ENCODE measurements around the gene BAK1.
"Not testable (repeated sequence)": the region's sequence is repeated elsewhere in the genome, so short reads cannot be mapped to it uniquely, and the experiment has no call there.

BAK1 gene

DNA sequence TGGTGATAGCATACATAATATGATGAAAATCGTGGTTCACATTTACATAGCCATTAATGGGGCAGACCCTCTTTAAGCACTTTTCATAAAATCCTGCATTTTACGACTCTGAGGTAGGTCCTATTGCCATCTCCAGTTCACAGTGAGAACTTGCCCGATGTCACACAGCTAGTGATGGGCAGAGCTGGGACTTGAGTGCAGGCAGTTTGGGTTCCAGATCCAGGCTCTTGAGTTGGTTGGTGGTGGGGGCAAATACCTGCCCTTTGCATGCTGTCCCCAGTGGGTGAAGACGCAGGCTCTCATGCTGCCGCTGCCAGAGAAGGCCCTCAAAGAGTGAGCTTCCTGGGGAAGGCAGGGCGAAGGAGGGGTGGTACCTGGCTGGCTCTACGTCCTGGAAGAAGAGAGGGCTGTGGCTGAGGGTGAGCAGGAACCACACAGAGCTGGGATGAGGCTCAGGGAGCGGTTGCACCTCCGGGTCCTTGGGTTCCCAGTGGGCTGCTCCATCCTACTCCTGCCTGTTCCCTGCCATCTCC, 6.1 kb upstream of the BAK1 start:
- DNase-seq (ENCODE audit: low spot score), result no peak

- DNase-seq (ENCODE audit: low spot score), result peak; percentile 89
Observed at GRCh38 chr6:33585403-33586107, 5.5 kb upstream of the BAK1 start.

GRCh38 chr6:33584700-33585402, 4.8 kb upstream of the BAK1 start:
- no peak for DNase-seq (ENCODE audit: low spot score)

GRCh38 chr6:33583591-33584155, 3.6 kb upstream of the BAK1 start:
- no peak for DNase-seq (ENCODE audit: low spot score)

- no peak for DNase-seq (ENCODE audit: low spot score)
Observed at GRCh38 chr6:33581186-33581585, 1.1 kb upstream of the BAK1 start.

GRCh38 chr6:33578588-33579011, 1.5 kb downstream of the BAK1 start:
- no peak for DNase-seq (ENCODE audit: low spot score)

DNA sequence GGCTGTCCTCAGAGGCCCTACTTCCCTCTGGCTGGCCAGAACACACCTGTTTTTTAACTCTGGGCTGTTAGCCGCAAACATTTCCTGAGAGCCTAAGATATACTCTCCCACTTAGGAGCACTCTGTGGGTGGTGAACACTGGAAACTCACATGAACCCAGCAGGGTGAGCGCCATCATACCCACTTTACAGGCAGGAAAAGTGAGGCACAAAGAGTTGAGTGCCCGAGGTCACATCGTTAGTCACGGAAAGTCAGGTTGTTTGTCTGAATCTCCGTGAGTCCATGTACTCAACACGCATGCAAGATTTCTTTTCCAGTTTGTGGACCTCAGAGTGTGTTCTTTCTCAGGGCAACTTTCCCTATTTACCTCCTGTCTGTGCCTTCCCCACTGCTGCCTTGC, 1.9 kb downstream of the BAK1 start:
- DNase-seq (ENCODE audit: low spot score), result no peak

DNA sequence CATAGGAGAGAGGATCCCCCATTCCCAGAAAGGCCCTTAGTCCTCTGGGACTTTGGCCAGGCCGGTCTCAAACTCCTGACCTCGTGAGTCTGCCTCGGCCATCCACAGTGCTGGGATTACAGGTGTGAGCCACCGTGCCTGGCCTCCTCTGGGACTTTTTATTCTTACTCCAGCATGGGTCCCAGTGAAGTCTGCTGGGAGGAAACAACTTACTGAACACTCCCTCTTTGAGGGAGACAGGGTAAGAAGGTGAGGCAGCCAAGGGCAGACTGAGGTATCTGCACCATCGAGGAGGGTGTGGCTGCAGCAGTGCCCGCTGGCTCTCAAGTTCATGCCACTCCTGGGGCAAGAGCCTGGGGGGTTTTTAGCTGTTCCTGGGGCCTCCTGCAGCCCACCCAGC, 2.4 kb downstream of the BAK1 start:
- DNase-seq (ENCODE audit: low spot score), result no peak

GRCh38 chr6:33577106-33577535, 3.0 kb downstream of the BAK1 start:
- DNase-seq (ENCODE audit: low spot score), result no peak

DNA sequence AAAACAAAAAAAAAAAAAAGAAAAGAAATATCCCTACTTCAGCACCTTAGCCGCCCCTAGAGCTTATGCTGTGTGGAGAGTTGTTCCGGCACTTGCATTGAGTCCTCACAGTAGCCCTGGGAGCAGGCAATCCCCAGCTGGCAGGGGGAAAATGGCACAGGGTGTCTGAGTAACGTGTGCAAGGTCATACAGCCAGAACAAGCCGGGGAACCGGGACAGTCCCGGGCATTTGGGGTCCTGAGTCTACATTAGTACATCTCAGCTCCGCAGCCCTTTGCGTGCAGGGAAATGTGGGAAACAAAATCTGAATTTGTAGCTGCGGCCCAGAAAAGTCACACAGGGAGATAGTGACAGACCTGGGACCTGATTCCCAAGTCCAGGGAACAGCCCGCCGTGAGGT, 3.4 kb downstream of the BAK1 start:
- no peak for DNase-seq (ENCODE audit: low spot score)

DNA sequence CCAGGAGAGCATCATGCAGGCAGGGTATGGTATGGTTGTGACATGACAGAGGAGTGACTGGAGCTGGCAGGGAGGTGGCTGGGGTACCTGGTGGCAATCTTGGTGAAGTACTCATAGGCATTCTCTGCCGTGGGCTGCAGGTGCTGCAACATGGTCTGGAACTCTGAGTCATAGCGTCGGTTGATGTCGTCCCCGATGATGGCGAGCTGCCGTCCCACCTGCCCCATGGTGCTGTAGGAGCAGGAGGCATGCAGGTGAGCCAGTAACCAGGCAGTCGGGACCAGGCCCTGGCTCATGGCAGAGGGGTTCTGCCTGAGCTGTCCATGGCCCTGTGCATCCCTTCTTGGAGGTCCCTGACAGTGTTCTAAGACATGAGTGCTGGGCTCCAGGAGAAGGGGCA, 4.9 kb downstream of the BAK1 start:
- DNase-seq (ENCODE audit: low spot score), result no peak

DNA sequence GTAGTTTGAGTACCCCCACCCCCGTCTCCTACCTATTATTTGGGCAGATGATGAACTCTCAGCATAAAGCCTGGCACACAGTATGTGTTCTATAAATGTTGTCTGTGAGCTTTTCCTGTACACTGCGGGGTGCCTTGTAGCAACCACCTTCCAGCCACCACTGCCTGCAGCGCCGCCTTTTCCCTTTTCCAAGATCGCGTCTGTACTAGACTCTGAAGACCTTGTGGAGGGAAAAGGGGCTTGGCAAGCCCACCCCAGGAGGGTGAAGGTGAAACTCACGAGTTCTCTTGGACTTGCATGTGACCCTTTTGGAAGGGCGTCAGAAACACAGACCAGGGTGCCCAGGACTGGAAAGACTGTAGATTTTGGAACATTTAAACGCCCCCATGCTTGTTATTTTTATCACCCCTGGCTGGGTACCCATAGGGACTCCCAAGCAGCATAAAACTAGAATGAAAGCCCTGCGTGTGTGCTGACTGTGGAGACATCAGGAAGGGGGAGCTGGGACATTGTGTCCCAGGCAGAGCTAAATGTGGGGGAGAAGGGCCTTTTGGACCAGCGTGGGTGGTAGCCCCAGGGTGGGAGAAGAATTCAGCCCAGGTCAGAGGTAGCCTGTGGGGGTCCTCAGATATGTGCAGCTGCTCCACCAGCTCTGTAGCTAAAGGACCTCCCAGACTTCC, 8.3 kb downstream of the BAK1 start:
- peak; percentile 66 for DNase-seq (ENCODE audit: low spot score)

GRCh38 chr6:33570806-33571636, 9.1 kb downstream of the BAK1 start:
- DNase-seq (ENCODE audit: low spot score), result peak; percentile 87

GRCh38 chr6:33568826-33569570, 11.1 kb downstream of the BAK1 start:
- DNase-seq (ENCODE audit: low spot score), result no peak

DNA sequence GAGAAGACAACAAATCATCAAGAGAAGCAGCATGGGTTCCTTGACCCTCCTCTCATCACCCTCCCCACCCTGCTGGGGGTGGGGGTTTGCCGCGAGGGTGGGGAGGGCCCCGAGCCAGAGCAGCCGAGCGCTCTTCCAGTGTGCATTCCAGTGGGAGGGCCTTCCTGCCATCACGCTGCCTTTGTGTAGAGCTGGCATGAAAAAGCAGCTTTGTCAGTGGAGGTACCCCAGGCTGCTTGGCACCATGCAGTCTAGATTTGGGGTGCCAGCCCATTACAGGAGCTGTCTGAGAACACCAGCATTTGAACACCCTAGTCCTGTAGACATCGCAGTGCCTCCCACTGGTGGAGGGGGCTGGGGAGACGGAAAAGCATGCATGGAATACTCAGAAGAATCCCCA, 12.2 kb downstream of the BAK1 start:
- DNase-seq (ENCODE audit: low spot score), result no peak

DNA sequence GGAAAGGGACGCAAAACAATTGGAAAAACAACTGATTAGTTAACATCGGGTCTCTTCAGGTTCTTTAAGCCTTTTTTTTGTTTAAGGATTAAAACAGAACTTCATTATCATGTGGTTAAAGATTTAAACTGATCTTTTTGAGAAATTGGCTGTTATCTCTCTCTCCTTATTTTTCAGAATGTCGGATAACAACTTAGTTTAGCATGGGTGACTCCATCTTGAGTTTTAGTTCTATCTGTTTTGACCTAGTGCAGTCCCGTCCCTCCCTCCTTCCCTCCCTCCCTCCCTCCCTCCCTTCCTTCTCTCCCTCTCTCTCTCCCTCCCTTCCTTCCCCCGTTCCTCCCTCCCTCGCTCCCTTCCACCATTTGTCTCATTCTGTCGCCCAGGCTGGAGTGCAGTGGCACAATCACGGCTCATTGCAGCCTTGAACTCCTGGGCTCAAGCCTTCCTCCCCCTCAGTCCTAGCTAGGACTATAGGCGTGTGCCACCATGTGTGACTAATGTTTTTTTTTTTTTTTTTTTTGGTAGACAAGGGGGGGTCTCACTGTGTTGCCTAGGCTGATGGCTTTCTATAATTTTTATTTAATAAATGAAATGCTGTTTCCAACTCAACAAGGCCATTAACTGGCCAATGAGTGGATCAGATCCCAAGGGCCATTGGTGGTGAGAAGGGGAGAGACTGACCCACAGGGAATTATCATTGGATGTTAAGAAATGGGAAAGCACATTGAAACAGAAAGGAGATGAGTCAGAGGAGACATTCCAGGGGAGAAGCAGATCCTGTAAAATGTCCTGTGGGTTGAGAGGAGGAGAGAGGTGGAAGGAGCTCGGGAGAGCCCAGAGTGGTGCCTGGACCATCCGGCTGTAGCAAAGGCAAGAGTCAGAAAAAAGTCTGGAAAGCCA, 13.6 kb downstream of the BAK1 start:
- no peak for DNase-seq (ENCODE audit: low spot score)

GRCh38 chr6:33558801-33559200, 21.3 kb downstream of the BAK1 start:
- no peak for DNase-seq (ENCODE audit: low spot score)

DNA sequence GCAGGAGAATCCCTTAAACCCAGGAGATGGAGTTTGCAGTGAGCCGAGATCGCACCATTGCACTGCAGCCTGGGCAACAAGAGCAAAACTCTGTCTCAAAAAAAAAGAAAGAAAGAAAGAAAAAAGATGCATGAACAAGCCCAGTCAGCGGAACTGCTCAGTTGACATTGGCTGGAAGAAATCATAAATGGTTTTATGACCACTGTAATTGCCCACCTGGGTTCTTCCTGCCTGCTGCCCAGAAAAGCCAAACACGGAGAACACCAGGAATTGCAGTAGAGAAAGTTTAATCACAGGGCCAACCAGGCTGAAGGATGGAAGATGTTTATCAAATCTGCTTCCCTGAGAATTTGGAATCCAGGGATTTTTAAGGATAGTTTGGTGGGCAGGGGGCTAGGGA, 22.7 kb downstream of the BAK1 start:
- no peak for DNase-seq (ENCODE audit: low spot score)

- DNase-seq (ENCODE audit: low spot score), result not testable (repeated sequence)
Observed at GRCh38 chr6:33552883-33553282, 27.2 kb downstream of the BAK1 start.

DNA sequence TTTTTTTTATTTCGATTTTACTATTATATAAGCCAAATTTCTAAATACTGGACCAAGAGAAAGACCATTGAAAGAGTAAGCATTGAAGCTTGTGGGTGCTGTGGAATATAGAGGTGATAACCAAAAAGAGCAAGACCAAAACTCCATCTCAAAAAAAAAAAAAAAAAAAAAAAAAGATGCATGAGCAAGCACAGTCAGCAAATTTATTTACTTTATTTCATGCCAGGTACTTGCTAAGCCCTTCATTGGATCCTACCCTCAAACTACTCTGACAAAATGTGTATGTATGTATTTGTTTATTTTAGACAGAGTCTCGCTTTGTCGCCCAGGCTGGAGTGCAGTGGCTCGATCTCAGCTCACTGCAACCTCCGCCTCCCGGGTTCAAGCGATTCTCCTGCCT, 27.8 kb downstream of the BAK1 start:
- no peak for DNase-seq (ENCODE audit: low spot score)
